Smooth muscle cell (in vitro differentiated cells): Measurements from ENCODE around the gene GDF7. TPM values are rescaled to one million over a fixed set of nuclear protein-coding genes. Genes with fewer than 3 reads are reported as not detected.

ENCODE experiments used
- DNase-seq: peaks from one replicate; lab custom pipeline; 2025; ENCODE audit not compliant: unreplicated experiment; lab: John Stamatoyannopoulos, UW
- H2AFZ ChIP-seq: fragments of 200-600 bp; sonication (generic); 2 replicates; pipeline ENCODE4 v1.6.0; 2016; ENCODE audit warnings: antibody characterized with exemption, low read depth, mild to moderate bottlenecking
- H3F3A ChIP-seq: fragments of 200-600 bp; sonication (generic); 2 replicates; pipeline ENCODE4 v1.6.0; 2017; ENCODE audit warnings: antibody characterized with exemption, low read depth
- H3K27ac ChIP-seq: fragments of 200-600 bp; sonication (generic); 2 replicates; pipeline ENCODE4 v1.5.1; 2016; ENCODE audit warnings: low read depth, mild to moderate bottlenecking
- H3K27me3 ChIP-seq: fragments of 200-600 bp; sonication (generic); 2 replicates; pipeline ENCODE4 v1.6.1; 2016; ENCODE audit warnings: low read depth, mild to moderate bottlenecking
- H3K36me3 ChIP-seq: fragments of 200-600 bp; sonication (generic); 2 replicates; pipeline ENCODE4 v1.5.1; 2016; ENCODE audit warnings: low read depth
- H3K4me1 ChIP-seq: fragments of 200-600 bp; sonication (generic); 2 replicates; pipeline ENCODE4 v1.5.1; 2016; ENCODE audit warnings: low read depth
- H3K4me2 ChIP-seq: fragments of 200-600 bp; sonication (generic); 2 replicates; pipeline ENCODE4 v1.6.0; 2016; ENCODE audit warnings: mild to moderate bottlenecking
- H3K4me3 ChIP-seq: fragments of 200-600 bp; sonication (generic); 2 replicates; pipeline ENCODE4 v1.5.1; 2016; ENCODE audit warnings: mild to moderate bottlenecking
- H3K79me2 ChIP-seq: fragments of 200-600 bp; sonication (generic); 2 replicates; pipeline ENCODE4 v1.6.0; 2016; ENCODE audit warnings: low read depth, mild to moderate bottlenecking
- H3K9ac ChIP-seq: fragments of 200-600 bp; sonication (generic); 2 replicates; pipeline ENCODE4 v1.6.0; 2016; ENCODE audit warnings: low read depth
- H3K9me3 ChIP-seq: fragments of 200-600 bp; sonication (generic); replicated peaks from 2 replicates; pipeline ENCODE4 v1.5.1; 2016; ENCODE audit warnings: low read depth
- H4K20me1 ChIP-seq: fragments of 200-600 bp; sonication (generic); 2 replicates; pipeline ENCODE4 v1.6.0; 2016; ENCODE audit warnings: low read depth
- WGBS: methylation state at CpG from one replicate; pipeline ENCODE4 v1.1.7; 2016; ENCODE audit warnings: low lambda C conversion rate; 5-methylcytosine and 5-hydroxymethylcytosine counted together
- polyA plus RNA-seq: library from polyadenylated mRNA; unstranded; fragments of >200 nt; fragmentation: Nextera tagmentation; extraction: Ambion mirVana; gene quantifications from 2 replicates; pipeline ENCODE4 v1.2.1, GENCODE V29; 2016
- total RNA-seq: library from RNA; depleted of rRNA; stranded (reverse); fragments of >200 nt; gene quantifications from 2 replicates; pipeline ENCODE4 v1.2.3, GENCODE V29; 2014
- TF ChIP-seq, protein P1 (sequence below): fragments of 200-600 bp; sonication (generic); IDR thresholded peaks from 2 replicates; pipeline ENCODE4 v1.5.1; 2017; ENCODE audit warnings: borderline replicate concordance, mild to moderate bottlenecking, antibody characterized with exemption; ENCODE audit not compliant: insufficient read depth, poor library complexity, severe bottlenecking

Gene GDF7
- total and polyA plus RNA-seq, 2 experiments from 2014 or later: under 0.01 TPM; not detected in 1

DNA sequence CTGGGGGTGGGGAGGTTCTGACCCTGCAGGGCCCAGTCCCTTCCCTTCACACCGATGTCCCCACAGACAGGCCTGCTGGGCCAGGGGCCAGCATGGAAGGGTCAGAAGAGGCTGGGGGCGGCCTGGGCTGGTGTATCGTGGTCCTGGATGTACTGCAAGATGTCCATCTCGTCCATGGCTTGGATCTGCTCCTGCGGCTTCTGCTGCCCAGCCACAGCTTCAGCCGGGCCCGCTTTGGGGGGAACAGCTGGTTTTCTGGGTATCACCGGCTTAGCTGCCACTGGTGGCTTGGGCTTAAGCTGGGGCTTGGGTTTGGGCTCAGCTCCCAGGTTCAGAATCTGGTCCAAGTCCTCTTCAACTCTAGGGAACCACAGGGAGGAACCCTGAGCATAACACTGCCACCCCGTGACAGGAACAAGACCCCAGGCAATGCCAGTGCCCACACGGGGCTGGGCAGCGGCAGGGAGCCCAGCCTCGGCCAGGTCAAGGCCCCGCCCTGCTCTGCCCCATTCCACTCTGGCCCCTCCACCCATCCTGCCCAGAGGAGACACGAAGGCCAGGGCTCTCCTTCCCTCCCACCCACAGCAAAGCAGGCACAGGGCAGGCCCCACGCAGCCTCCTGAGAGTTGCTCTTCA, 47.9 kb upstream of the GDF7 start:
- Histone ChIP-seq H3K4me1 (peaks cover 29% of the 10 kb centered on the region), H3F3A (peaks cover 21% of the 10 kb centered on the region), H3K27ac (peak overlapping the region; percentile 94), H3K27me3 (no peaks in the 10 kb centered on the region), H4K20me1 (no peaks in the 10 kb centered on the region), H3K36me3 (no peaks in the 10 kb centered on the region), H2AFZ (no peak overlapping the region), H3K9ac (peak overlapping the region; percentile 75), H3K9me3 (no peaks in the 10 kb centered on the region), H3K4me2 (no peak overlapping the region), H3K4me3 (no peak overlapping the region), H3K79me2 (no peaks in the 10 kb centered on the region)
- WGBS: 88% methylated on average over 15 of the region's 15 CpGs
- no peak for DNase-seq
- TF ChIP-seq, protein P1, sequence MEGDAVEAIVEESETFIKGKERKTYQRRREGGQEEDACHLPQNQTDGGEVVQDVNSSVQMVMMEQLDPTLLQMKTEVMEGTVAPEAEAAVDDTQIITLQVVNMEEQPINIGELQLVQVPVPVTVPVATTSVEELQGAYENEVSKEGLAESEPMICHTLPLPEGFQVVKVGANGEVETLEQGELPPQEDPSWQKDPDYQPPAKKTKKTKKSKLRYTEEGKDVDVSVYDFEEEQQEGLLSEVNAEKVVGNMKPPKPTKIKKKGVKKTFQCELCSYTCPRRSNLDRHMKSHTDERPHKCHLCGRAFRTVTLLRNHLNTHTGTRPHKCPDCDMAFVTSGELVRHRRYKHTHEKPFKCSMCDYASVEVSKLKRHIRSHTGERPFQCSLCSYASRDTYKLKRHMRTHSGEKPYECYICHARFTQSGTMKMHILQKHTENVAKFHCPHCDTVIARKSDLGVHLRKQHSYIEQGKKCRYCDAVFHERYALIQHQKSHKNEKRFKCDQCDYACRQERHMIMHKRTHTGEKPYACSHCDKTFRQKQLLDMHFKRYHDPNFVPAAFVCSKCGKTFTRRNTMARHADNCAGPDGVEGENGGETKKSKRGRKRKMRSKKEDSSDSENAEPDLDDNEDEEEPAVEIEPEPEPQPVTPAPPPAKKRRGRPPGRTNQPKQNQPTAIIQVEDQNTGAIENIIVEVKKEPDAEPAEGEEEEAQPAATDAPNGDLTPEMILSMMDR: no peak

- Histone ChIP-seq H3K4me1 (peaks cover 24% of the 10 kb centered on the region), H2AFZ (no peak overlapping the region), H3K9ac (no peak overlapping the region), H3K27ac (peak overlapping the region; percentile 94), H3F3A (peaks cover 21% of the 10 kb centered on the region), H3K4me2 (no peak overlapping the region), H3K4me3 (no peak overlapping the region), H3K9me3 (no peaks in the 10 kb centered on the region), H3K79me2 (no peaks in the 10 kb centered on the region), H4K20me1 (no peaks in the 10 kb centered on the region), H3K27me3 (no peaks in the 10 kb centered on the region), H3K36me3 (no peaks in the 10 kb centered on the region)
- WGBS: 61% methylated on average over 13 of the region's 13 CpGs
- DNase-seq: no peak
- TF ChIP-seq, protein P1: no peak
Measured at GRCh38 chr2:20619624-20620024, 47.3 kb upstream of the GDF7 start.

GRCh38 chr2:20620271-20620681, 46.7 kb upstream of the GDF7 start:
- H3K9me3 ChIP-seq: no peaks in the 10 kb centered on the region
- H3K27me3 ChIP-seq: no peaks in the 10 kb centered on the region
- no peak overlapping the region for H3K27ac ChIP-seq
- no peaks in the 10 kb centered on the region for H3K36me3 ChIP-seq
- H3K4me3 ChIP-seq: no peak overlapping the region
- peaks cover 21% of the 10 kb centered on the region for H3F3A ChIP-seq
- no peak overlapping the region for H3K9ac ChIP-seq
- no peak for DNase-seq
- H4K20me1 ChIP-seq: no peaks in the 10 kb centered on the region
- H3K4me1 ChIP-seq: peaks cover 24% of the 10 kb centered on the region
- 87% methylated on average over 8 of the region's 8 CpGs for WGBS
- no peak overlapping the region for H3K4me2 ChIP-seq
- no peaks in the 10 kb centered on the region for H3K79me2 ChIP-seq
- TF ChIP-seq, protein P1: no peak
- no peak overlapping the region for H2AFZ ChIP-seq
